Forelimb muscle (tissue), 1 donor: Measurements from ENCODE around the gene CCDC201. TPM values are rescaled to one million over a fixed set of nuclear protein-coding genes. Genes with fewer than 3 reads are reported as not detected.
A peak's percentile ranks its signal among the peaks of the same experiment; 100 is the strongest.

Experiments
- DNase-seq: peaks from one replicate; pipeline ENCODE4 v3.0.0-alpha.2; 2013; ENCODE audit warnings: low read depth
- polyA plus RNA-seq: library from polyadenylated mRNA; unstranded; fragments of 120-200 nt; gene quantifications from one replicate; pipeline ENCODE4 v1.2.1, GENCODE V29; 2013; ENCODE audit not compliant: insufficient read length

Gene CCDC201
- polyA plus RNA-seq, 1 donor: not detected

DNA sequence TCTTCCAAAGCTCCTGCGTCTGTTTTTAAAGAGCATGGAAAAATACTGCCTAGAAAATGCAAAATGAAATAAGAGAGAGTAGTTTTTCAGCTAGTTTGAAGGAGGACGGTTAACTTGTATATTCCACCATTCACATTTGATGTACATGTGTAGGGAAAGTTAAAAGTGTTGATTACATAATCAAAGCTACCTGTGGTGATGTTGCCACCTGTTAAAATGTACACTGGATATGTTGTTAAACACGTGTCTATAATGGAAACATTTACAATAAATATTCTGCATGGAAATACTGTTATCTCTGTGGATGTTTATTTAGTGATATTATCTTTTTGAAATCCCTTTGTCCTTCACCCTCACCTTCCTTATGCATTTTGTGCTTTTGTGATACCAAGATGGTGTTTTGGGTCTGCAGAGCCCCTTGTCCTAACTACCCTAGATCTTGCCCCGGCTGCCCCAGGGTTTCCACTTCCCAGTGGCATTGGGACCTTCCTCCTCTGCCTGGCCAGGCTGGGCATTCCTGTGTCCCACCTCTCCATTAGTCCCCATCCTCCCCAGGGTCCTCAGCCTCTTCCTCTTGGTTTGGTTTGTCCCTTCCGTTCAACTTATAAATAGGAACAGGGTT is 20.6 kb upstream of the CCDC201 start:
- DNase-seq: no peak

DNA sequence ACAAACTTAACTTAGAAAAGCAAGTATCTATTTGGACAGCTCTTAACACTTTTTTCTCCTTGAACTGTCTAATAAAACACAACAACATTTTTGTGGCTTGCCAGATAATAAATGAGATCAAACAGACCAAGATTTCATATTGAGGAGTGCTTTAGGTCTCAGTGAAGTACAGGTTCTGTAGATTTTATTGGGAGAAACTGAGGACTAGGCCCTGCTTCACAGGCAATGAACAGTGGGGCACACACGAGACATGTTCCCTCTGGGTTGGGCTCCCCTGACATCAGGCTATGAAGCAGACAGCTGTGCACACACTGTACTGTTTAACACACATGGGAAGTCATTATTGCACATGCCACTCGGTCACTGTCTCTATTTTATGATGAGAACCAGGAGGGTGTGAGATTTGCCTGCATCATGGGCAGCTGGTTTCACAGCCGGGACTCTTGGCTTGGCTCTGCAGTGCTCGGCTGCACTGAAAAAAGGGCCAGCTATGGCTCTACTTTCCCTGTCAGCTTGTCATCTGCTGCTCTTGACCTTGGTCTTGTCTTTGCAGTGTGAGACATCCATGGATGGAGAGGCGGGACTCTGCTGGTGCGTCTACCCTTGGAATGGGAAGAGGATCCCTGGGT is 19.6 kb upstream of the CCDC201 start:
- DNase-seq: no peak

DNA sequence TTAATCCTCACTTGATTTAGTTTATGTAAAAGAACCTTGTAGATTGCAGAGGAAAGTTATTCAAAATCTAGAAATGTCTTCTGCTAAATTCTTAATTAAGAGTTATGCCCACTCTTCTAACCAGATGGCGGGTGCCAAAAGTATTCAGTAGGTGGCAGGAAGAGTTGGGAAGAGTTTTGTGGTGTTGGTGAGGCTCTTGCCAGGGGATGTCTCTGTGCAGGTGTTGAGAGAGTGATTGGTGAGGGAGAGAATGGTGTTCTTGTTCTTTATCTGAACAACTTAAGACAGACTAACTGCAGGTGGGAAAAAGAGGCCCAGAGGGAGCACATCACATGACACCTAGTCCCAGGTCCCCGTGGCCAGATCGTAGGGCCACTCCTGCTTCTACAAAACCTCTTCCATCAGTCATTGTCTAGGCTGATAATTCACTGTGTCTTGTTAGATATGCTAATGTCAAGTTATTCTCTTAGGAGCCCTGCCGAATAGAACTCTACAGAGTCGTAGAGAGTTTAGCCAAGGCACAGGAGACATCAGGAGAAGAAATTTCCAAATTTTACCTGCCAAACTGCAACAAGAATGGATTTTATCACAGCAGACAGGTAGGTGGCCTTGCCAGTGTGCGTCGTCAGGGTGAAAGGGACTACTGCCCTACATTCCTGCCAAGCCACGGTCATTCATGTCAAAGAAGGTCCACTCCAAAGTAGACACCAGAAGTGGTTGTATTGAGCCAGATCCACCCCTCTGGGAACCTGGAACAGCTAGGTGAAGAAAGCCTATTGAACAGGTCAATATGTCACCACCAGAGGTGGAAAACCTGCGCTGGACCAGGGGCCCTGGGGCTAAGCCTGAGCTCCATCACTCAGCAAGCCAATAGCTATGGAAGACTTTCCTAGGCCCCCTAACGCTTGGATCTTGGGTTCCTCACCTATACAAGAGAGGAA is 18.9 kb upstream of the CCDC201 start:
- no peak for DNase-seq

DNA sequence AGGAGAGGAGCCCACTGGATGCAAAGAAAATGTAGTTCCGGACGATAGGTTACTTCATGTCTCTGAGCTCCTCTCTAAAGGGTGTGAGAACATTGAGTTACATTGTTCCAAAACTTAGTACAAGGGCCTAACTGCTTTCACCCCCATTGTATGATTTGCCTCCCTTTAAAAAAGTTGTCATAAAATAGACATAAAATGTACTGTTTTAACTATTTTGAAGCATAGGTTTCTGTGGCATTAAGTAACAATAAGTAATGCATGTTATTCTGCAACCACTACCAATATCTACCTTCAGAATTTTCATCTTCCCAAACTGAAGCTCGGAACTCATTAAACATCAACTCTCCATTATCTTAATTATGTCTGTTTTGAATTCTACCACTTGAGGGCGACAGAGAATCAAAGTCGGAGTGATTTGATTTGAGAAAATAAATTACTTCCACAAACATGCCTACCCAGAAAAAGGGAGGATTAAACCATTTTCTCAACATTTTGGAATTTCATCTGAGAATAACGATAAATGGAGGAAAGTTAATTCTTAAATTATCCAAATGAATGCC is 18.1 kb upstream of the CCDC201 start:
- peak; percentile 38 for DNase-seq

DNA sequence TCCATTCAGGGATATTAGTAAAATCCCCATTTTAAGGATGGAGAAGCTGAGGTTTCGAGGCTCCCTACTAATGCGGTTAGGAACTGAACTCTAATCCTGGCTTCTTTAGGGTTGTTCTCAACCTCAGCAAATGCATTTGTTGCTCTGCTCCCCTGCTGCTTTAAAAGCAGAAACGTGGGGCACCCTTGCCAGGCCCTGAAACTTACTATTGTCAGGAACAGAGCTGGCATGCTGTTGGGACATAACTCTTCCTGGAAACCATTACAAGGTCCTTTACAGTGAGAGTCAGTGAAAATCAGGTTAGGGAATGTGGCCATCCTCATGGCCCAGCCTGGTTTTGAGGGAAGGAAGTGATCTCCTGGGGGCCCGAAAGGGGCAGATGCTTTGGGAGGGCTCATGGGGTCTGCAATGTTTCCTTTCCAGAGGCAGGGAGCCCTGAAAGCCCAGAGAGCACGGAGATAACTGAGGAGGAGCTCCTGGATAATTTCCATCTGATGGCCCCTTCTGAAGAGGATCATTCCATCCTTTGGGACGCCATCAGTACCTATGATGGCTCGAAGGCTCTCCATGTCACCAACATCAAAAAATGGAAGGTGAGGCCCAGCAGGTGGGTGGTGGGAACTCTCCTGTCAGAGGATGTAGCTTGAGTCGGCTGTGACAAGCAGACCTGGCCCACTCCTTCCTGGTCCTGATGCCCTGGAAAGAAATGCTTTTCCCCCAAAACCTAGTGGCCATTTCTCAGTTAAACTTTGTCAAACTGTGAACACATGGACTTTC is 17.4 kb upstream of the CCDC201 start:
- DNase-seq: no peak

DNA sequence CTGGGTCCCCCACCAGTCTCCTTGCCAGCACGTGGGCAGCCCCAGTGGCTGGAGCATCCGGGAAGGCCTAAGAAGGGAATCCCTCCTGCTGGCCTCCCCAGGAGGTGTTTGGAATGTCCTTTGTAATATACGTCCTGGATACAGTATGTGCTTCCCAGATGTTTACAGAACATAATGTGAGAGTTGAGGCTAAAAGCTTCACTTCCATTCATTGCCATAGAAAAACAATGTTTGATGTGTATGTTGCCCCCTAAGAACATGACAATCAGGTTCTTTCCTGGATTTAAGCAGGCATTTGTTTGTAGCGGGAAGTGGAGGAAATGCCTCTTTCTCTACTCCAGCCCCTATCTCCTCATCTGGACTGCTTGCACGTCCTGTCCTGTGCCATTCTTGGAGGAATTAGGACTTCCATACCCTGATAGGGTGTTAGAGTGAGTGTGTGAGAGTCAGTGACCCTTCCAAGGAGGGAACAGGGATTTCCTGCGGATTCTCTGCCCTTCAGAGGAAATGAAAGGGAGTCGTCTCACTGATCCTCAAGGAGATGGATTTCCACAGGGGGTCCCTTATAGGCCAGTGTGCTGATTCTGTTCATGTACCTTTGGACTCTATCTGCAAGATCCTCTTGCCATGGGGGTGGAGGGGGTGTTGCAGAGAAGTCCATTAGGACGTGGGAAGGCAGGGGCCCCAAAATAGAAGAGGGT is 16.6 kb upstream of the CCDC201 start:
- DNase-seq: no peak

DNA sequence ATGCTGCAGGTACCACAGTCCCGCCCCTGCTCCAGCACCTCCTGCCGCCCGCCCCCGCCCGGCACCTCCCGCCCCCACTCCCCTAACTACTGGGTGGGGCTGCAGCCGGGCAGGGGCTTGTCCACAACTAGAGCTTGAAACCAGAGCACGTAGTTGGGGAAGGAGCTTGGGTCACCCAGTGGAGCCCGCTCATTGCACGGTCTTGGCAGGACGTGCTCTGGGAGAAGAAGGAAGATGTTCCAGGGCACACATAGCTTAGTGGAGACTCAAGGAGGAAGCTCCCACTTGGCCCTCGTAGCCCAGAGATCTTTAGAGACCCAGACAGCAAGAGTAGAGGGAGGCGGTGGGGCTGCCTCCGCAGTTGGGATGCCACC is 16.1 kb upstream of the CCDC201 start:
- no peak for DNase-seq

DNA sequence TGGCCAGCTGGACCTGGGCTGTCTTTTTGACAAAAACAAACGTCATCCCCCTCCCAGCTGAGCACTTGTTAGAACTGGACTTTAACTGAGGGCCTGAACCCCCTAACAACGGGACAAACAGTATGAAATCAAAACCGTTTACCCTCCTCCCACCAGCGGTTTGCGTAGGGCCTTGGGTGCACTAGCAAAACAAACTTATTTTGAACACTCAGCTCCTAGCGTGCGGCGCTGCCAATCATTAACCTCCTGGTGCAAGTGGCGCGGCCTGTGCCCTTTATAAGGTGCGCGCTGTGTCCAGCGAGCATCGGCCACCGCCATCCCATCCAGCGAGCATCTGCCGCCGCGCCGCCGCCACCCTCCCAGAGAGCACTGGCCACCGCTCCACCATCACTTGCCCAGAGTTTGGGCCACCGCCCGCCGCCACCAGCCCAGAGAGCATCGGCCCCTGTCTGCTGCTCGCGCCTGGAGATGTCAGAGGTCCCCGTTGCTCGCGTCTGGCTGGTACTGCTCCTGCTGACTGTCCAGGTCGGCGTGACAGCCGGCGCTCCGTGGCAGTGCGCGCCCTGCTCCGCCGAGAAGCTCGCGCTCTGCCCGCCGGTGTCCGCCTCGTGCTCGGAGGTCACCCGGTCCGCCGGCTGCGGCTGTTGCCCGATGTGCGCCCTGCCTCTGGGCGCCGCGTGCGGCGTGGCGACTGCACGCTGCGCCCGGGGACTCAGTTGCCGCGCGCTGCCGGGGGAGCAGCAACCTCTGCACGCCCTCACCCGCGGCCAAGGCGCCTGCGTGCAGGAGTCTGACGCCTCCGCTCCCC is 15.5 kb upstream of the CCDC201 start, which contains the start of gene IGFBP1:
IGFBP1 (plus strand) TSS at position 304 of the 808 bp plus-strand sequence; CDS start at position 469, 165 bp downstream.
- DNase-seq: no peak

DNA sequence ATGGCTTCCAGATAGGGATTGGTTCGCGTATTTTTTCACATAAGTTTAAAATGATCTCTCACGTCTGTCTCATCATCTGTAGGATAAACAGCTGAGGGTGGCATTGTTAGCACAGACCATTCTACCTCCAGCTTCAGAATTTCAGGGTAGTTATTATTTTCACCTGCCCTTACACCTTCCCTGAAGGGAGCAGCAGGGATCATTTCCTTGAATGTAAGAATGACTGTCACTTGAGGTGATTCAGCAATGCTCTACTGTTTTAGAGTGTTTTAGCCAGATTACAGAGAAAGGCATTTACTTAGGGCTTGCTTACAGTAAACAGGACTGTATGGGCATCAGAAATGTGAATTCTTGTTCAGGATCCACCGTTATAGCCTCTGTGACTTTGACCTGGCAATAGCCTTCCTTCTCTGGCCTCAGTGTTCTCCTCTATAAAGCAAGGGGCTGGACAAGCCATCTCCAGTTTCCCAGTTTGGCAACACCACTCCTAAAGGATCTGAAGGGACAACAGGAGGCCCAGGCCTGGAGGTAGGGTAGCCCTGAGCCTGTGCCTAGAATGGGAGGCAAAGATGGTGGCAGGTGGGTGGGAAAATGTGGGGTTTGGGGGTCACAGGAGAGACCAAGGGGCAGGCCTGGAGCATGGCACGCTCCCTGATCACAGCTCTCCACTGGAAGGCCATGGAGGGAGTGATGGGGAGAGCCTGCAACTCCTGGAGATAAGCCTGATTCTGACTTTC is 14.2 kb upstream of the CCDC201 start:
- no peak for DNase-seq

DNA sequence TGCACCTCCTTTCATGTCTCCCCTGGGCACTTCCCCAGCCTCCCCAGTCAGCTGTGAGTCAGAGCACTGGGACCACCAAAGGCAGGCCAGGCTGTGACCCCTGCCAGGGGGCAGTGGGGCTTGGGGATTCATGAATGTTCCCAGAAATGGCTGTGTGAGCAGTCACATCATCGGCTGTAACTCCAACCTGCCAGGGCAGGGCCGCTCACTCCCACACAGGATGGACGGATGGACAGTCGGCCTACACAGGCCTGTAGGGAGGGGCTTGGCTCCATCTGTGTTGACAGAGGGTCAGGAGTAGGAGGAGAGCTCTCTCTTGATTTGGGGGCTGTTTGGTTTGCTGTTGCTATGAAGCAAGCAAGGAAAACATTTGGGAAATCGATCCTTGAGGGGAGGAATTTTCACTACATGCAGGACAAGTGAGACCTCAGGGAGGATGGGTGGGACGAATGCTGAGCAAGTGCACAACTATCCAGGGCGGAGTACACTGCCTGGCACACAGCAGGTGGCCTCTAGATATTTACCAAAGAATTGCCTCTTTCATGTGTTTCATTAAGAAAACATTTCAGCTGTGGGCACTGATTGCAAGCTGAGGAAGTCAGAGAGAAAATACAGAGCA is 12.5 kb upstream of the CCDC201 start:
- DNase-seq: no peak

DNA sequence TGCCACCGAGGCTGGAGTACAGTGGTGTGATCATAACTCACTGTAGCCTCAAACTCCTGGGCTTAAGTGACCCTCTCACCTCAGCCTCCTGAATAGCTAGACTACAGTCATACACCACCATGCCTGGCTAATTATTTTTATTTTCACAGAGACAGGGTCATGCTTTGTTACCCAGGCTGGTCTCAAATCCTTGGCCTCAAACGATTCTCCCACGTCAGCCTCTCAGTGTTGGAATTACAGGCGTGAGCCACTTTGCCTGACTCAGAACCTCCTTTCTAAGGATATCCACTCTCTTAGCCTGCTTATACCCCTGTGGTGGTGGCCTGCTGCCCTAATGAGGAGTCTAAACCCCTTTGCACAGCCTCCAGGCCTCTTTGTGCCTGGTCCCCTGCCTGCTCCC is 11.3 kb upstream of the CCDC201 start:
- DNase-seq: no peak

DNA sequence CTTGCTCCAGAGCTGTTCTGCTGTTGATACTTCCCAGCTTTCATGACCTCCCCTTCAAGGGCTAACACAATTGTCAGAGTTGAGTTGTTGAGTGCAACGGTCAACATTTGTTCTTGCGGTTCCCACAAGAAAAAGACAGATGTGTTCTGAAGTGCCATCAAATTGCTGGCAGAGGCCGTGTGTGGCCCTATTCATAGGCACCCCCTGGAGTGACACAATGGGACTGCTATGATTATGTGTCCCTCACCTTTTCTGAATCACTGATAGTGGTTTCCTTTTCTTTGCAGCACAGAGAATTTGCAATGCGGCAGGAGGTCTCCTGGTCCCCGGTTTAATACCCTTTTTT is 9.6 kb upstream of the CCDC201 start:
- DNase-seq: no peak

DNA sequence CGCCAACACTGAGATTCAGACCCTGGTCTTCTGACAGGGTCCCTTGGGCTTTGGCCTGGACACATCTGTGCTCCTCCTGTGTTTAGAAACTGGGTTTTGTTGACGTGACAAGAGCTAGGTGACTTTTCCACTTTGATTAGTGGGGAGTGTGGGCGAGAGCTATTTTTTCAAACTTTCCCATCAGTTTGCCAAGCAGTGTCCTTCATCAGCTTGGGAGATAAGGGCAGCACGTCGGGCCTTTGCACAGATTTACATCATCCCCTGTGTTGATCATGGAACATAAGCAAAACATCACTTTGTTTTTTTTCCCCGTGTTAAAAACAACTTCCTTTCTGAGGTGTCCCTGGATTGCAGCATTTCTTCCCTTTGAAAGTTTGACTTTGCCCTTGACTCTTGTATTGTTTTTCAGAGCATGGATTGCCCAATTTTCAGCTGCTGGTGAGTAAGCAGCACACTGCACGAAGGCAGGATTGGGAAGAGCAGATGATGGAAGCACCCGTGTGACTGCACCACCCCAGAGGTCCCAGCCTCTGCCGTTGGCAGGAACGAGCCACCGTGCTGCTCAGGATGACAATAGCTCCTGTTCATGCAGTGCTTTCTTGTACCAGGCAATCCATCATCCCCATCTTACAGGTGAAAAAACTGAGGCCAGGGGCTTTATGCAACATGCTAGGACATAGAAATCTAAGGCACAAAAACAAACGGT is 9.0 kb upstream of the CCDC201 start:
- DNase-seq: no peak

DNA sequence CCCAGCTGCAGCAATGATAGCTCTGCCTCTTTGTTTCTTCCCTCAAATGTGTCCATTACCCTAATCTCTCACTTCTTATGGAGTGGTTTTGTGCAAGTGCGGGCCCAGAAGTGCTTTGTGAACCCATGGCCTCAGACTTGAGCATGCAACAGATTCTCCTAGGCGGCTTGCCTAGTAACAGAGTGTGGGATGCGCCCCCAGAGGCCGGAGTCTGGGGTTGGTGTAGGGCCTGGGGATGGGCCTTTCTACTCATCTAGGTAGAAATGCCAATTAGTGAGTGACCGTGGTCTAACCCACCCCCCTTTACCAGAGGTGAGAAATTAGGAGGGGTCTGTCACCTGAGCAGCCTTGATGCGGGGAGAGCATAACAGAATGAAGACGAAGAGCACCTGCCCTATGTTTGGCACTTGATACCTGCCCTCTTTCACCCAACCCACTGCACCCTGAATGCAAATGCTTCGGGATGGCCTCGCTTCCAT is 8.4 kb upstream of the CCDC201 start:
- DNase-seq: no peak

DNA sequence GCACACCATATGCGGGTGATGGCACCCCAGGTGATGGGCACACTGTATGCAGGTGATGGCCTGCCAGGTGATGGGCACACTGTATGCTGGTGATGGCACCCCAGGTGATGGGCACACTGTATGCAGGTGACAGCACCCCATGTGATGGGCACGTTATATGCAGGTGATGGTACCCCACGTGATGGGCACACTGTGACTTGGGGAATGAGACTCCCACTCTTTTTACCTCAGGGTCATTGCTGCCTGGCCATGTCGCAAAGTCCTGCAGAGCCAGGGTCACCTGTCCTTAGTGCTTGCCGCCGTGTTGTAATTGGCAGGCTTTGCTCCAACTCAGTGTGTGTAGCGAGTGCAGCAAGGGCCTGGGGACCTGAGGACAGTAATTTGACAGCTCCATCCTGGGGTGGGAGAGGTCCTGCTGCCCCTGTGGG is 7.6 kb upstream of the CCDC201 start:
- DNase-seq: no peak

DNA sequence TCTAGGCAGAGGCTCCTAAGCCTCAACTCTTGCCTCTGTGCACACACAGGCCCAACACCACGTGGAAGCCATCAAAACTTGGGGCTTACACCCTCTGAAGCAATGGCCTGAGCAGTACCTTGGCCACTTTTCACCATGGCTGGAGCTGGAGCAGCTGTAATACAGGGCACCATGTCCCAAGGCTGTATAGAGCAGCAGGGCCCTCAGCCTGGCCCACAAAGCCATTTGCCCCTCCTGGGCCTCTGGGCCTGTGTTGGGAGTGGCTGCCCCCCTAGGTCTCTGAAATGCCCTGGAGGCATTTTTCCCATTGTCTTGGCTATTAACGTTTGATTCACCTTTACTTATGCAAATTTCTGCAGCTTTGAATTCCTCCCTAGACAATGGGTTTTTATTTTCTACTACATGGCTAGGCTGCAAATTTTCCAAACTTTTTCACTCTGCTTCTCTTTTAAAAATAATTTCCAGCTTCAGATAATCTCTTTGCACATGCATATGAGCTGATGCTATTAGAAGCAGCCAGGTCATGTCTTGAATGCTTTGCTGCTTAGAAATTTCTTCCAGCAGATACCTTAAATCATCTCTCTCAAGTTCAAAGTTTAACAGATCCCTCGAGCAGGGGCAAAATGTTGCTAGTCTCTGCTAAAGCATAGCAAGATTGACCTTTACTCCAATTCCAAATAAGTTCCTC is 5.7 kb upstream of the CCDC201 start:
- DNase-seq: no peak

DNA sequence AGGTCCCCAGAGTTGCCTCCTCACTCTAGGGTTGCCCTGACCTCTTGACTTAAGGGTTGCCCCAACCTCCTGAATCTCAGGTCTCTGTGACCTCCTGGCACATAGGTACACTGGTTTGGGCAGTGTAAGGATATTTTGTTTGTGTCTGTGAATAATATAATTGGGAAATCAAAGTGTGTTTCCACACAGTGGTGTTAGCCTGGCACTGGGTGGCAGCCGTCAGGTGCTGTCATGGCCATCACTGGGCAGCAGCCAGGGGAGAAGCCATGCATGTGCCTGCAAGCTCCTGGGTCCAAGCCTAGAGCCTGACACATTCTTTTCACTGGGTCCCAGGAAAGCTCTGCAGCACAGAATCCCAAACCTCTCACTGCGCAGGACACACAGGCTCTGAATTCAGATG is 3.6 kb upstream of the CCDC201 start:
- no peak for DNase-seq
